ENCODE measurements around the gene CRABP1.
A peak's percentile ranks its signal among the peaks of the same experiment; 100 is the strongest.

The CRABP1 gene

GRCh38 chr15:78316283-78317083 lies 23.7 kb upstream of the CRABP1 start:
- Histone ChIP-seq H3K9me3 (ENCODE audit: control insufficient read depth, insufficient read depth, low read depth, low read length) (no peaks in the 10 kb centered on the region), H3K4me3 (ENCODE audit: low read depth, low read length) (no peak overlapping the region), H3K27ac (ENCODE audit: extremely low read depth, low read depth, low read length) (no peak overlapping the region), H3K36me3 (ENCODE audit: control insufficient read depth in 2 of 2, insufficient read depth in 1 of 2, low read length in 2 of 2) (no peaks in the 10 kb centered on the region), H3K4me1 (ENCODE audit: control insufficient read depth, insufficient read depth, low read length) (no peaks in the 10 kb centered on the region)
- TF ChIP-seq ZNF121 (tag by site-specific recombination; IDR thresholded peaks at IDR 0.05) (no peak), ZNF292 (tag by site-specific recombination; IDR thresholded peaks at IDR 0.05; ENCODE audit: borderline replicate concordance, low read depth) (no peak), ZNF223 (tag by site-specific recombination; IDR thresholded peaks at IDR 0.05) (no peak), YY2 (tag by site-specific recombination; IDR thresholded peaks at IDR 0.05) (no peak), ZNF670 (tag by site-specific recombination; IDR thresholded peaks at IDR 0.05; ENCODE audit: low read depth) (no peak), ZIC2 (tag by site-specific recombination; IDR thresholded peaks at IDR 0.05) (peak; percentile 97), ZBTB44 (tag by site-specific recombination; IDR thresholded peaks at IDR 0.05) (no peak), ZNF488 (tag by site-specific recombination; IDR thresholded peaks at IDR 0.05) (no peak), ZNF521 (tag by site-specific recombination; IDR thresholded peaks at IDR 0.05) (no peak), GLIS1 (tag by site-specific recombination; IDR thresholded peaks at IDR 0.05) (peak; percentile 92), ZNF324 (tag by site-specific recombination; IDR thresholded peaks at IDR 0.05) (no peak)
- ChIA-PET CTCF (interaction anchor here (0.6 to 4.5 kb wide), 12 partner anchors 8 to 357 kb away, joined by 3 to 30 read pairs (median 4); partner anchors contain the start of gene SKIC8), POLR2A (interaction anchor here (1.1 kb wide), 1 partner anchor 122 kb away, joined by 3 read pairs; the partner anchor contains the start of gene IREB2)

GRCh38 chr15:78317145-78317836 lies 22.9 kb upstream of the CRABP1 start:
- no peaks in the 10 kb centered on the region for H3K36me3 ChIP-seq (ENCODE audit: control insufficient read depth in 2 of 2, insufficient read depth in 1 of 2, low read length in 2 of 2)
- TF ChIP-seq ZNF561 (tag by site-specific recombination; IDR thresholded peaks at IDR 0.05; ENCODE audit: borderline replicate concordance) (no peak), ZNF16 (tag by site-specific recombination; IDR thresholded peaks at IDR 0.05; ENCODE audit: low read depth) (peak; percentile 48; the same call in 1 of the 2 replicates), YY2 (tag by site-specific recombination; IDR thresholded peaks at IDR 0.05) (no peak), ZBTB10 (tag by site-specific recombination; IDR thresholded peaks at IDR 0.05) (no peak), ZIC2 (tag by site-specific recombination; IDR thresholded peaks at IDR 0.05) (peak; percentile 56), ZNF585B (tag by site-specific recombination; IDR thresholded peaks at IDR 0.05) (no peak), ZNF24 (tag by site-specific recombination; IDR thresholded peaks at IDR 0.05) (peak; percentile 100), ZNF140 (tag by site-specific recombination; IDR thresholded peaks at IDR 0.05) (peak; percentile 68; the same call in 1 of the 2 replicates), CTCF (tag by site-specific recombination; IDR thresholded peaks at IDR 0.05) (peak; percentile 49; the same call in 1 of the 2 replicates)
- H3K9me3 ChIP-seq (ENCODE audit: control insufficient read depth, insufficient read depth, low read depth, low read length) = no peaks in the 10 kb centered on the region
- POLR2A ChIA-PET = interaction anchor here (0.6 to 1.1 kb wide), 2 partner anchors 121 to 165 kb away, joined by 3 to 5 read pairs; partner anchors contain the start of gene IREB2
- no peaks in the 10 kb centered on the region for H3K4me1 ChIP-seq (ENCODE audit: control insufficient read depth, insufficient read depth, low read length)
- H3K4me3 ChIP-seq (ENCODE audit: low read depth, low read length) = no peak overlapping the region
- CTCF ChIA-PET = interaction anchor here (0.7 to 4.5 kb wide), 8 partner anchors 9 to 387 kb away, joined by 3 to 30 read pairs (median 3); no protein-coding TSS in a partner anchor
- H3K27ac ChIP-seq (ENCODE audit: extremely low read depth, low read depth, low read length) = no peak overlapping the region

All from HEK293 (cell line).